Measurements from ENCODE around the gene SEL1L.

- TF ChIP-seq MYC (IDR thresholded peaks at IDR 0.05; ENCODE audit: low read depth, low read length) (no peak), GATA2 (IDR thresholded peaks at IDR 0.05; ENCODE audit: insufficient read depth, insufficient read length, low read depth, low read length) (no peak), CTCF (IDR thresholded peaks at IDR 0.05; ENCODE audit: extremely low read depth in 1 of 2, insufficient read depth in 1 of 2, low read depth in 1 of 2, low read length in 2 of 2) (no peak), POLR2A (IDR thresholded peaks at IDR 0.05; ENCODE audit: low read depth, low read length) (no peak), POLR2AphosphoS5 (IDR thresholded peaks at IDR 0.05; ENCODE audit: insufficient read depth, low read depth, low read length) (no peak), EZH2 (IDR thresholded peaks at IDR 0.05; ENCODE audit: borderline replicate concordance, low read depth, low read length, severe bottlenecking) (no peak)
These were observed 48.8 kb upstream of the SEL1L start for GRCh38 chr14:81582420-81582819.

Measured in endothelial cell of umbilical vein (primary cell).